Measurements from ENCODE around the gene STRIP2. TPM values are rescaled to one million over a fixed set of nuclear protein-coding genes. Genes with fewer than 3 reads are reported as not detected.

STRIP2 gene
- total and polyA plus RNA-seq, 9 of the 15 experiments (the other 6 are each of a cell fraction or from before 2014, with no cell fraction given) = 10.1 to 81.8 (median 42.3) TPM

GRCh38 chr7:129522971-129523340 is 88.7 kb downstream of the STRIP2 start:
- intact Hi-C loops (cut with micrococcal nuclease) = no loop called here
- TF ChIP-seq DEAF1 (CRISPR knock-in tag; IDR thresholded peaks at IDR 0.05) (no peak), CBX3 (IDR thresholded peaks at IDR 0.05; ENCODE audit: borderline replicate concordance in 1 of 2, low read length in 2 of 2) (no peak), FOSL1 (tag; conservative IDR thresholded peaks at IDR 0.05) (no peak), ZNF507 (tag; conservative IDR thresholded peaks at IDR 0.05) (no peak), MEF2D (tag; conservative IDR thresholded peaks at IDR 0.05; ENCODE audit: low read depth) (no peak), USF1 (CRISPR knock-in tag; IDR thresholded peaks at IDR 0.05) (no peak), SMARCC2 (IDR thresholded peaks at IDR 0.05; ENCODE audit: low read depth) (no peak), JUND (IDR thresholded peaks at IDR 0.05; ENCODE audit: borderline replicate concordance, low read depth, low read length) (no peak), JUND (tag; IDR thresholded peaks at IDR 0.05; ENCODE audit: borderline replicate concordance, low read depth, low read length) (no peak), ZNF583 (CRISPR knock-in tag; IDR thresholded peaks at IDR 0.05) (no peak), ZNF609 (CRISPR knock-in tag; IDR thresholded peaks at IDR 0.05; ENCODE audit: borderline replicate concordance) (no peak), ZFX (CRISPR knock-in tag; IDR thresholded peaks at IDR 0.05) (no peak), C11orf30 (IDR thresholded peaks at IDR 0.05; ENCODE audit: low read depth) (no peak), KAT7 (CRISPR knock-in tag; IDR thresholded peaks at IDR 0.05; ENCODE audit: borderline replicate concordance) (no peak), OTX1 (CRISPR knock-in tag; IDR thresholded peaks at IDR 0.05) (no peak), ZFP1 (CRISPR knock-in tag; IDR thresholded peaks at IDR 0.05) (no peak)
- CTCF ChIA-PET (ENCODE audit: low intra/inter-chr PET ratio) = no interaction called here
- no peaks in the 10 kb centered on the region for H3K9me1 ChIP-seq (ENCODE audit: control insufficient read depth, insufficient read depth, low read length)
- no peak overlapping the region for H3K27ac ChIP-seq (ENCODE audit: extremely low read depth, low read depth, low read length)
- H3K9ac ChIP-seq (ENCODE audit: insufficient read depth in 1 of 2, low read depth in 2 of 2, low read length in 2 of 2) = no peak overlapping the region
- H3K4me2 ChIP-seq (ENCODE audit: insufficient read depth, low read length) = no peak overlapping the region
- no peaks in the 10 kb centered on the region for H3K79me2 ChIP-seq (ENCODE audit: control insufficient read depth, insufficient read depth, low read length)
- in situ Hi-C loops (cut with MboI) = loop anchor here (10.0 kb wide), 1 partner anchor 1698 kb away; no protein-coding TSS in a partner anchor
- H3K36me3 ChIP-seq (ENCODE audit: control insufficient read depth, insufficient read depth, low read length) = no peaks in the 10 kb centered on the region
- no peaks in the 10 kb centered on the region for H3K9me3 ChIP-seq (replicated peaks; ENCODE audit: control insufficient read depth, insufficient read depth, low read depth, low read length)
- peaks cover 16 to 44% of the 10 kb centered on the region in 2 experiments; a peak in 3 of 5 replicates for H3K27me3 ChIP-seq (ENCODE audit: control insufficient read depth in 2 of 2, insufficient read depth in 2 of 2, low read length in 2 of 2)
- 9% methylated on average over 5 of the region's 5 CpGs for whole genome bisulfite sequencing (ENCODE audit: insufficient coverage, low coverage, missing lambda C conversion rate)
- POLR2A ChIA-PET = interaction anchor here (0.6 to 0.9 kb wide), 2 partner anchors 9 kb away, joined by 3 to 6 read pairs; no protein-coding TSS in a partner anchor
- no peak overlapping the region for H3K4me3 ChIP-seq
- no peaks in the 10 kb centered on the region for H4K20me1 ChIP-seq (replicated peaks; ENCODE audit: control insufficient read depth, insufficient read depth, low read length)
- peaks cover 6 to 11% of the 10 kb centered on the region in 2 experiments; a peak in 3 of 5 replicates for H3K4me1 ChIP-seq (replicated peaks in 1 of 2; ENCODE audit: control insufficient read depth in 2 of 2, insufficient read depth in 2 of 2, low read length in 2 of 2)
- FAIRE-seq = no peak
- ATAC-seq = no peak
- DNase-seq (ENCODE audit: extremely low read depth in 1 of 4, low spot score in 3 of 4) = no peak
- BruUV-seq (replicated peaks) = no TSS peak
- H2AFZ ChIP-seq (ENCODE audit: low read depth, low read length) = no peak overlapping the region

All from K562 (cell line).